ENCODE data around the gene VAPA. TPM values are rescaled to one million over a fixed set of nuclear protein-coding genes. Genes with fewer than 3 reads are reported as not detected.
"Not testable (repeated sequence)": the region's sequence is repeated elsewhere in the genome, so short reads cannot be mapped to it uniquely, and the experiment has no call there.

The VAPA gene
- total RNA-seq, 2 donors from 2014 or later = 122 to 168 TPM

- no peak overlapping the region for H3K4me3 Mint-ChIP-seq
- Histone ChIP-seq H3K4me1 (ENCODE audit: control insufficient read depth, insufficient read depth, low read length) (no peaks in the 10 kb centered on the region), H3K27me3 (ENCODE audit: control insufficient read depth, insufficient read depth, low read length, poor library complexity, severe bottlenecking) (peaks cover 58% of the 10 kb centered on the region), H3K9me3 (ENCODE audit: control insufficient read depth, low read length) (no peaks in the 10 kb centered on the region), H3K36me3 (ENCODE audit: control insufficient read depth, insufficient read depth, low read length) (no peaks in the 10 kb centered on the region), H3K9ac (ENCODE audit: extremely low read depth, low read length, poor library complexity, severe bottlenecking) (no peak overlapping the region), H3K27ac (ENCODE audit: low read depth, low read length) (no peak overlapping the region), H3K4me3 (ENCODE audit: low read length) (no peak overlapping the region)
- DNase-seq = no peak
- H3K36me3 Mint-ChIP-seq (ENCODE audit: low read depth) = no peaks in the 10 kb centered on the region
- H3K4me1 Mint-ChIP-seq = peaks cover 3% of the 10 kb centered on the region
- no peak for TF ChIP-seq CTCF (conservative IDR thresholded peaks at IDR 0.05)
- H3K27ac Mint-ChIP-seq = no peak overlapping the region
- H3K27me3 Mint-ChIP-seq (ENCODE audit: insufficient read depth) = peaks cover 59% of the 10 kb centered on the region
- no peaks in the 10 kb centered on the region for H3K9me3 Mint-ChIP-seq
Observed at GRCh38 chr18:9910071-9910470, 3.7 kb upstream of the VAPA start.

- Mint-ChIP-seq H3K36me3 (ENCODE audit: low read depth) (no peaks in the 10 kb centered on the region), H3K27ac (no peak overlapping the region), H3K27me3 (ENCODE audit: insufficient read depth) (peaks cover 53% of the 10 kb centered on the region), H3K9me3 (no peaks in the 10 kb centered on the region), H3K4me1 (peaks cover 9% of the 10 kb centered on the region), H3K4me3 (no peak overlapping the region)
- H3K9ac ChIP-seq (ENCODE audit: extremely low read depth, low read length, poor library complexity, severe bottlenecking) = no peak overlapping the region
- peaks cover 52% of the 10 kb centered on the region for H3K27me3 ChIP-seq (ENCODE audit: control insufficient read depth, insufficient read depth, low read length, poor library complexity, severe bottlenecking)
- WGBS, 2 experiments (ENCODE audit: insufficient coverage in 1 of 2, insufficient read length in 1 of 2) = 95% methylated on average over 1 of the region's 2 CpGs; no CpG with 5 or more reads in 1 of the 2 experiments
- no peak overlapping the region for H3K27ac ChIP-seq (ENCODE audit: low read depth, low read length)
- no peaks in the 10 kb centered on the region for H3K9me3 ChIP-seq (ENCODE audit: control insufficient read depth, low read length)
- H3K4me3 ChIP-seq (ENCODE audit: low read length) = no peak overlapping the region
- H3K36me3 ChIP-seq (ENCODE audit: control insufficient read depth, insufficient read depth, low read length) = no peaks in the 10 kb centered on the region
- TF ChIP-seq CTCF (conservative IDR thresholded peaks at IDR 0.05) = no peak
- DNase-seq = no peak
- H3K4me1 ChIP-seq (ENCODE audit: control insufficient read depth, insufficient read depth, low read length) = no peaks in the 10 kb centered on the region
Observed at GRCh38 chr18:9910661-9911060, 3.2 kb upstream of the VAPA start.

GRCh38 chr18:9911226-9911625 lies 2.6 kb upstream of the VAPA start:
- WGBS, 2 experiments (ENCODE audit: insufficient coverage in 1 of 2, insufficient read length in 1 of 2) = 85 to 91% methylated on average over 4 to 5 of the region's 5 CpGs

GRCh38 chr18:9912285-9912684 lies 1.5 kb upstream of the VAPA start:
- not testable (repeated sequence) for H3K36me3 ChIP-seq (ENCODE audit: control insufficient read depth, insufficient read depth, low read length); H3K9me3 ChIP-seq (ENCODE audit: control insufficient read depth, low read length); H3K9ac ChIP-seq (ENCODE audit: extremely low read depth, low read length, poor library complexity, severe bottlenecking); H3K4me3 Mint-ChIP-seq; H3K36me3 Mint-ChIP-seq (ENCODE audit: low read depth); H3K9me3 Mint-ChIP-seq; H3K4me3 ChIP-seq (ENCODE audit: low read length); H3K27ac Mint-ChIP-seq; H3K4me1 ChIP-seq (ENCODE audit: control insufficient read depth, insufficient read depth, low read length); H3K27ac ChIP-seq (ENCODE audit: low read depth, low read length); DNase-seq
- peaks cover 36% of the 10 kb centered on the region for H3K27me3 ChIP-seq (ENCODE audit: control insufficient read depth, insufficient read depth, low read length, poor library complexity, severe bottlenecking)
- Mint-ChIP-seq H3K27me3 (ENCODE audit: insufficient read depth) (peaks cover 37% of the 10 kb centered on the region), H3K4me1 (peaks cover 17% of the 10 kb centered on the region)
- WGBS, 2 experiments (ENCODE audit: insufficient coverage in 1 of 2, insufficient read length in 1 of 2) = 100% methylated on average over 1 of the region's 1 CpG

More at GRCh38 chr18:9911226-9911625, 2.6 kb upstream of the VAPA start:
- Histone ChIP-seq H3K27me3 (ENCODE audit: control insufficient read depth, insufficient read depth, low read length, poor library complexity, severe bottlenecking) (peaks cover 46% of the 10 kb centered on the region), H3K4me3 (ENCODE audit: low read length) (no peak overlapping the region), H3K36me3 (ENCODE audit: control insufficient read depth, insufficient read depth, low read length) (no peaks in the 10 kb centered on the region), H3K9ac (ENCODE audit: extremely low read depth, low read length, poor library complexity, severe bottlenecking) (no peak overlapping the region), H3K4me1 (ENCODE audit: control insufficient read depth, insufficient read depth, low read length) (no peaks in the 10 kb centered on the region), H3K9me3 (ENCODE audit: control insufficient read depth, low read length) (no peaks in the 10 kb centered on the region), H3K27ac (ENCODE audit: low read depth, low read length) (no peak overlapping the region)
- no peaks in the 10 kb centered on the region for H3K36me3 Mint-ChIP-seq (ENCODE audit: low read depth)
- DNase-seq = no peak
- no peak overlapping the region for H3K4me3 Mint-ChIP-seq
- no peak for TF ChIP-seq CTCF (conservative IDR thresholded peaks at IDR 0.05)
- peaks cover 15% of the 10 kb centered on the region for H3K4me1 Mint-ChIP-seq
- H3K9me3 Mint-ChIP-seq = no peaks in the 10 kb centered on the region
- peaks cover 48% of the 10 kb centered on the region for H3K27me3 Mint-ChIP-seq (ENCODE audit: insufficient read depth)
- no peak overlapping the region for H3K27ac Mint-ChIP-seq

Measured in endodermal cell (in vitro differentiated cells).